Uterus (tissue), 4 donors: Measurements from ENCODE around the gene ROPN1. TPM values are rescaled to one million over a fixed set of nuclear protein-coding genes. Genes with fewer than 3 reads are reported as not detected.

Experiments used
- DNase-seq, 2 donors: peaks; one replicate each; pipeline ENCODE4 v3.0.0-alpha.2; 2019 to 2020
- H3K27ac ChIP-seq, 2 donors: fragments of 200-600 bp; sonication (generic); 1 replicate in 1 of 2; 2 replicates in 1 of 2; pipeline ENCODE4 v1.5.1; 2016 to 2018
- H3K27me3 ChIP-seq, 2 donors: fragments of 200-600 bp; sonication (generic); one replicate each; pipeline ENCODE4 v1.5.1; 2018 to 2019; ENCODE audit warnings: control low read depth in 1 of 2
- H3K36me3 ChIP-seq, 2 donors: fragments of 200-600 bp; sonication (generic); one replicate each; pipeline ENCODE4 v1.5.1; 2019; ENCODE audit warnings: control low read depth in 1 of 2
- H3K4me1 ChIP-seq, 2 donors: fragments of 200-600 bp; sonication (generic); one replicate each; pipeline ENCODE4 v1.5.1; 2018 to 2019; ENCODE audit warnings: control low read depth in 1 of 2
- H3K4me3 ChIP-seq, 2 donors: fragments of 200-600 bp; sonication (generic); 1 replicate in 1 of 2; 2 replicates in 1 of 2; pipeline ENCODE4 v1.5.1; 2018 to 2019; ENCODE audit warnings: mild to moderate bottlenecking in 1 of 2
- H3K9me3 ChIP-seq, 2 donors: fragments of 200-600 bp; sonication (generic); one replicate each; pipeline ENCODE4 v1.5.1; 2019; ENCODE audit warnings: control low read depth in 1 of 2
- POLR2A ChIP-seq, 2 donors: fragments of 450-650 bp; IDR thresholded peaks; one replicate each; pipeline ENCODE4 v1.6.1; 2016; ENCODE audit warnings: antibody characterized with exemption in 2 of 2, mild to moderate bottlenecking in 1 of 2, moderate library complexity in 1 of 2
- intact Hi-C: fragments of 100-400 bp; cut with DNase I; formaldehyde crosslinking; loops from one replicate; pipeline ENCODE4 v1.15.1; 2023; ENCODE audit warnings: low total_unique reads
- total RNA-seq, 4 donors: library from RNA; depleted of rRNA in 3 of 4; stranded (reverse); fragments of >200 nt in 3 of 4; gene quantifications; one replicate each; pipeline versions ENCODE4 v1.1.0 to v1.2.4, GENCODE V29; 2014 to 2023
- TF ChIP-seq, protein P1 (sequence below), 4 experiments: fragments of 200-600 bp in 2 of 4; fragments of 450-650 bp in 2 of 4; sonication (generic) in 2 of 4; IDR thresholded peaks; one replicate each; pipeline ENCODE4 v1.5.1; 2016 to 2019; ENCODE audit warnings: antibody characterized with exemption in 4 of 4, mild to moderate bottlenecking in 2 of 4, moderate library complexity in 1 of 4
- donor health status: DM: yes; HTN: yes; CAD: no.

The ROPN1 gene
- total RNA-seq, 4 donors from 2014 or later: not detected

- TF ChIP-seq POLR2A (IDR thresholded peaks at IDR 0.05): no peak
- TF ChIP-seq, protein P1, sequence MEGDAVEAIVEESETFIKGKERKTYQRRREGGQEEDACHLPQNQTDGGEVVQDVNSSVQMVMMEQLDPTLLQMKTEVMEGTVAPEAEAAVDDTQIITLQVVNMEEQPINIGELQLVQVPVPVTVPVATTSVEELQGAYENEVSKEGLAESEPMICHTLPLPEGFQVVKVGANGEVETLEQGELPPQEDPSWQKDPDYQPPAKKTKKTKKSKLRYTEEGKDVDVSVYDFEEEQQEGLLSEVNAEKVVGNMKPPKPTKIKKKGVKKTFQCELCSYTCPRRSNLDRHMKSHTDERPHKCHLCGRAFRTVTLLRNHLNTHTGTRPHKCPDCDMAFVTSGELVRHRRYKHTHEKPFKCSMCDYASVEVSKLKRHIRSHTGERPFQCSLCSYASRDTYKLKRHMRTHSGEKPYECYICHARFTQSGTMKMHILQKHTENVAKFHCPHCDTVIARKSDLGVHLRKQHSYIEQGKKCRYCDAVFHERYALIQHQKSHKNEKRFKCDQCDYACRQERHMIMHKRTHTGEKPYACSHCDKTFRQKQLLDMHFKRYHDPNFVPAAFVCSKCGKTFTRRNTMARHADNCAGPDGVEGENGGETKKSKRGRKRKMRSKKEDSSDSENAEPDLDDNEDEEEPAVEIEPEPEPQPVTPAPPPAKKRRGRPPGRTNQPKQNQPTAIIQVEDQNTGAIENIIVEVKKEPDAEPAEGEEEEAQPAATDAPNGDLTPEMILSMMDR (IDR thresholded peaks at IDR 0.05): no peak
- no peak for DNase-seq
- Histone ChIP-seq H3K9me3 (no peaks in the 10 kb centered on the region), H3K27me3 (no peaks in the 10 kb centered on the region), H3K27ac (peak overlapping the region; percentile 75 to 88), H3K36me3 (no peaks in the 10 kb centered on the region), H3K4me3 (peak overlapping the region; percentile 49 to 81), H3K4me1 (no peaks in the 10 kb centered on the region)
- intact Hi-C loops: no loop called here
Observed at GRCh38 chr3:123961508-123961856, 30.4 kb downstream of the ROPN1 start.

DNA sequence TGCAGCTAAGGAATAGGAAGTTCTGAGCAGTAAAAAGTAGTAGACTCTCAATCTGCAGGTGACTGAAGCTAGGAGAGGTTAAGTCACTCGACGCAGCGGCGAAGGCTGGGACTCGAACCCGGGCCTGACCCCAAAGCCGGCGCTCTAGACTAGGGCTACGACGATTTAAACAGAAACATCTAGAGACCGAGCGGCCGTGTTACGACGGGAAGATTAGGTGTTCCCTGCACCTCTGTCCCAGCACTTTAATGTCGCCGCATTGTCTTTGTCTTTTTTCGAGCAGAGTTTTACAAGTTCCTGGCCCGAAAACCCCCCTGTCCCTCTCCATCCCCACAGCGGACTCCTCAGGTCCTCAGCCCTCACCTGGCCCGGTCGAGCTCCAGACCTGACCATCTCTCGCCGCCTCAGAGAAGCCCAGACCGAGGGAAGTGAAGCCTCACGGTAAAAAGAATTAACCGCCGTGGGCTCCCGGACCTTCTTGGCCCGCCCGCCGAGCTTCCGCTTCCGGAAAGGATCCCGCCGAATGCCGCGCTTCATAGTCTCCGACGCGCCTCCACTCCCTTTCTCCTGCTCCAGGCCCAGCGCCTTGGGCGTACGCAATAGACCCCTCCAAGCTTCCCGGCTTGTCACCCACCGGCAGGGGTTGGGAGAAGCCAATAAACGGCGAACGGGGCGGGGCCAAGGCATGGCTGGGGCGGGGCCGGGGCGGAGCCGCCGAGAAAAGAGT, 31.0 kb downstream of the ROPN1 start, which contains the start of gene CCDC14:
CCDC14 (minus strand) TSS at position 449 of the 727 bp plus-strand sequence; CDS start at position 393, 56 bp downstream.
- H3K36me3 ChIP-seq: no peaks in the 10 kb centered on the region
- H3K4me3 ChIP-seq: peak within 1 kb of the TSS; percentile 49 to 81
- TF ChIP-seq, protein P1 (IDR thresholded peaks at IDR 0.05): peak in 2 of 4 experiments; percentile 6 to 16
- peak; percentile 77 to 78 for TF ChIP-seq POLR2A (IDR thresholded peaks at IDR 0.05)
- no peaks in the 10 kb centered on the region for H3K4me1 ChIP-seq
- H3K27ac ChIP-seq: peak within 1 kb of the TSS; percentile 75 to 88
- DNase-seq: peak; percentile 95 to 96
- intact Hi-C loops: no loop called here
- no peaks in the 10 kb centered on the region for H3K9me3 ChIP-seq
- no peaks in the 10 kb centered on the region for H3K27me3 ChIP-seq

GRCh38 chr3:123953735-123954134, 38.2 kb downstream of the ROPN1 start:
- Histone ChIP-seq H3K9me3 (no peaks in the 10 kb centered on the region), H3K4me3 (no peak overlapping the region), H3K36me3 (no peaks in the 10 kb centered on the region), H3K27ac (no peak overlapping the region), H3K4me1 (no peaks in the 10 kb centered on the region), H3K27me3 (no peaks in the 10 kb centered on the region)
- no peak for DNase-seq
- TF ChIP-seq POLR2A (IDR thresholded peaks at IDR 0.05): no peak
- TF ChIP-seq, protein P1 (IDR thresholded peaks at IDR 0.05): no peak
- intact Hi-C loops: no loop called here

- TF ChIP-seq, protein P1 (IDR thresholded peaks at IDR 0.05): no peak
- TF ChIP-seq POLR2A (IDR thresholded peaks at IDR 0.05): no peak
- H3K27me3 ChIP-seq: no peaks in the 10 kb centered on the region
- intact Hi-C loops: no loop called here
- no peaks in the 10 kb centered on the region for H3K4me1 ChIP-seq
- DNase-seq: no peak
- no peak overlapping the region for H3K4me3 ChIP-seq
- no peaks in the 10 kb centered on the region for H3K36me3 ChIP-seq
- no peaks in the 10 kb centered on the region for H3K9me3 ChIP-seq
- H3K27ac ChIP-seq: no peak overlapping the region
Observed at GRCh38 chr3:123952844-123953520, 38.9 kb downstream of the ROPN1 start.
